HG02852 (cell line): ENCODE results near the gene RIPOR2.

Experiments used
- ATAC-seq: cut with Tn5 transposase; IDR thresholded peaks from one replicate; pipeline ENCODE4 v1.9.1; 2021; ENCODE audit warnings: mild to moderate bottlenecking, moderate library complexity; ENCODE audit not compliant: unreplicated experiment

The RIPOR2 gene

DNA sequence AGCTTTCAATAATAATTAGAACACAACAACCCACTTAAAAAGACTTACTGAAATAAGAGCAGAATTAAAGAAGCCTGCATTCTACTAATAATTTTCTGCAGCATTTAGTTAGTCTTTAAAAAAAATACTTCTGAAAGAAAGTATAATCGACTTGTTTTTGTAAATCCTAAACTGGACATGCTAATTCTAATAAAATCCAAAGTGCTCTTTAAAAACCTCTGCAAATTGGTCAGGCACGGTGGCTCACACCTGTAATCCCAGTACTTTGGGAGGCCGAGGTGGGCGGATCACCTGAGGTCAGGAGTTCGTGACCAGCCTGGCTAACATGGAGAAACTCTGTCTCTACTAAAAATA, 79.5 kb downstream of the RIPOR2 start:
- ATAC-seq = no peak

DNA sequence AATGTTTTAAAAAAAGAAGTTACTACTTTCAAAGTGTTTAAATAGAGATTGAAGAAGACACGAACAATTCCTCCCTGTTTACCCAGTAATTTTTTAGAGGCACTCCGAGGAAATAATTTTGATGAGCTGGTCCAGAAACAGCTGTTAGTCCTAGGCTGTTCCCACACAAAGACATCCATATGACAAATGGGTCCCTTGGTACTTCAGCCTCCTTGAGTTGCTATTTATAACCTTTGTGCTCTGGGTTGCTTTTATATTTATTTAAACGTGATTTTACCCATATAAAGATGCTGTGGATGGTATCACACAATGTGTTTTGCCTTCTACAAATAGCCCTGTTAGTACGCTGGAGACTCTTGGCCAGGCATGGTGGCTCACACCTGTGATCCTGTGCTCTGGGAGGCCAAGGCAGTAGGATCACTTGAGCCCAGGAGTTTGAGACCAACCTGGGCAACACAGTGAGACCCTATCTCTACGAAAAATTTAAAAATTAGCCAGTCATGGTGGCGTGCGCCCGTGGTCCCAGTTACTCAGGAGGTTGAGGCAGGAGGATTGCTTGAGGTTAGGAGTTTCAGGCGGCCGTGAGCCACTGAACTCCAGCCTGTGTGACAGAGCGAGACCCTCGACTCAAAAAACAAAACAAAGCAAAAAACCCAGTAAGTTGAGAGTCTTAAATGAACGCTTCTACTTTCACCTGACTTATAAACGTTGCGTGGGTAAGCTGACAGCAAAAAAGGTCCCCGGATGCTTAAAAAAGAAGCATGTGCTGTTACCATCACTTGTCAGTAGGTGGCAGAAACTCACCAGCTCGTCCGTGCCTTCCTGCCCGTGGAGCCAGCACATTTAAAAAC, 80.1 kb downstream of the RIPOR2 start:
- ATAC-seq = peak; percentile 47

DNA sequence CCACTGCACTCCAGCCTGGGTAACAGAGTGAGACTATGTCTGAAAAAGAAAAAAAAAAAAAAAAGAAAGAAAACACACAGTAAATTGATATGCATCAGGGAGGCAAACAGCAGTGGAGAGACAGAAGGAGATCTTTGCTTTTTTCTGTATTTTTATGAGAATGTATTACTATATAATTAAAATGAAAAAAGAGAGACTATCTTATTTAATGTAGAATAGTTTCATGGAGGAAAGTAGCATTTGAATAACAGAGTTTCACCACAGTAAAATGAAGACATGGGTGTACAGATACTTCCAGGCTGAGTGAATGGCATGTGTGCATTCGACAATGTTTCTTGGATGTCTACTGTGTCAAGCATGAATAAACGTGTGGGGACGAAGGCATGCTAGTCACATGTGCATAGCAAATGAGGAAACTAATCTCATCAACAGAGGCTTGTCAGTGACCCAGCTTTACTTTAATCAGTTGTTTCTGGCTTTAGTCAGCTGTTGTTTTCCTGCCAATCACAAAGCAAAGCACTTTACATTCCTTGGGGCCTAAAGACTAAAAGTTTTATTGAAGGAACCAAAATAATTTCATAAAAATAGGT, 81.6 kb downstream of the RIPOR2 start:
- no peak for ATAC-seq

DNA sequence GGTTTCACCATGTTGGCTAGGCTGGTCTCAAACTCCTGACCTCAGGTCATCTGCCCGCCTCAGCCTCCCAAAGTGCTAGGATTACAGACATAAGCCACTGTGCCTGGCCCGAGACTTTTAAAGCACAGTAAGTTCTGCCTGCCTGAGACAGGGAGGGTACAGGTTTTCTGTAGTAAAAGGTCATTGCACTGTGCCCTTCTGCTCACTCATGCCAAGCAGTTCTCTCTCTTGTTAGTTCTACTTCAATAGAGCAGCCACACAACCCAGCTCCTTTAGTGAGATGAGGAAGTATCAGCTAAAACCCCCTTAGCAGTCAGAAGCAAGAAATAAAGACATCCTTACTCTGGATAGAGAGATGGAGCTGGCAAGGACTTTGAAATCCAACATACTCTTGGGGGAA, 84.7 kb downstream of the RIPOR2 start:
- ATAC-seq = no peak

DNA sequence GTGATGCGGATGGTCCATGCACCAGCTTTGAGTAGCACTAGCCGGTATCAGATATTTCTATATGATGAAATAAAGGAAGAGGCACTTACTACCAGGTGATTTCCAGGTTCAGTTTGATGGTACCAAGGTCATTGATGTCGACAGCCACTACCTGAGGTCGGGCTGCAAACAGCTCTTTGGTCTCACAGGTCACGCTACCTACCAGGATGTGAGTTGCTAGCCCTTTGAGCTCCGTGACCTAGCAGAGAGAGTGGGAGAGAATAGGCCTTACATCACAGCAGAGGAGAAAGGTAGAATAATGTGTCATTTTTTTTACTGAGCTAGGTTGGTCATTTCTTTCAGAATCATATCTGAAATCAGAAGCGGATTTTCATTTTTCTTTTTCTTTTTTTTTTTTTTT, 86.0 kb downstream of the RIPOR2 start:
- no peak for ATAC-seq

DNA sequence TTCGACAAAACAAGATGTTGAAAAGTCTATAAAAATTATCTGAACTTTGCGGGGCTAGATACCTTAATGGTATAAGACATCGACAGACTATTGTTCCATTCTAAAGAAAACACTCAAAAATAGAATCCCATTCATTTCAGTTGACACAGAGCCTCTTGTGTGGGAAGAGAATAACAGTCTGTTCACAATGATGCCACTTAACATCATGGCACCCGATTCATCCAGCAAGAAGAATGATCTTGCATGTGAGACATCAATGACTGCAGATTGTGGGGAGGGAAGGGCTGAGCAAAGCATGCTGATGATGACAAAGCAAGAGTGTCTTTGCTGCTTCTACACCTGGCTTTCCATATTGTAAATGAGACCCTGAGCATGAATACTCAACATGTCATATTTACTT, 87.3 kb downstream of the RIPOR2 start:
- no peak for ATAC-seq

DNA sequence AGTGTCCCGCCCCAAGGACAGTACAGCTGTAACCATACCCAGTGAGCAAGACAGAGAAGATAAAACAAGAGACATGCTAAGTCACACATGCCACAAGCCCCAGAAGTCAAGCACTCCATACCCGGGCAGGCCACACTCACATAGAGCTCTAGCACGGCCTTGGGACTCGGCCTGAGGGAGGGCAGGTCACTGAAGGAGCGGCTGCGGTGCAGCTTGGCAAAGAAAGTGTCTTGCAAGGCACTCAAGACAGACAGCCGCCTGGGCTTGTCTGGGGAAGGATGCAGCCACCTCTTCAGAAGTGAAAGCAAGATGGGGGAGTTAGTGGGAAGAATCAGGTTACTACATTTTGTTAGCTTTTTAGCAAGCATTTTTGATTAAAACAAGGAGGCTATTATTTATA, 88.4 kb downstream of the RIPOR2 start:
- ATAC-seq = no peak

DNA sequence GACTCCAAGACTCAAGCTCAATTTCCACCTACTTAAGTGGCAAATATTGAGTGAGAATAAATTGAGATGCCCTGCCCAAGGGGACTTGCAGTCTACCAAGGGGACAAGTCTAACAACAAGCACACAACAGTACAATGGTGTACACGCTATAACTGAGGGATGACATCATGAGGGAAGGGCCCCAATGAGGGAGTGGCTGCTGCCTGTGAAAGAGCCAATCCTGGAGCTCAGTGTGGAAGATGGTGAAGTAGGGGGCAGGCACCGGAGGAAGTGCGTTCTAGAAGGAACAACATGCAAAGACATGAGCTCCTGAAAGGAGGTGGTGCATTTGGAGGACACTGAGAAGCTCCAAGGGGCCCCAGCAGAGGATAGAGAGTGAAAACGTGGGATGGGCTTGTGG, 90.2 kb downstream of the RIPOR2 start:
- no peak for ATAC-seq

DNA sequence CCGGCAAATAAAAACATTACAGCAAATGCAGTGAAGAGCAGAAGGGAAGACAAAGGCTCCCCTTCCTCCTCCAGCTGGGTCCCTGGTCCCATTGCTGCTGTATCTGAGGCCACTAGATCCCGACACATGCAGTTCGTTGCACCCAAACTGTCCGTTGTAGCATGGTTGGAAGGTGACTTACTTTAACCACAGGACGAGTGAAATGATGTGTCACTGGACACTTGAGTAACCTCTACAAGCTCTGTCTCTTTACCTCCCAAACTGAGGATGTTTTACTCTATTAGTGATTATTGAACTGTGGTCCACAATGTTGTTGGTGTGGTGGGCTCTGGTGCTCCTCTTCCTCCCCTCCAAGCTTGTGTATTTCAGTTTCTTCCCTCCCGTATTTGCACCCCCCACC, 90.9 kb downstream of the RIPOR2 start:
- ATAC-seq = no peak

DNA sequence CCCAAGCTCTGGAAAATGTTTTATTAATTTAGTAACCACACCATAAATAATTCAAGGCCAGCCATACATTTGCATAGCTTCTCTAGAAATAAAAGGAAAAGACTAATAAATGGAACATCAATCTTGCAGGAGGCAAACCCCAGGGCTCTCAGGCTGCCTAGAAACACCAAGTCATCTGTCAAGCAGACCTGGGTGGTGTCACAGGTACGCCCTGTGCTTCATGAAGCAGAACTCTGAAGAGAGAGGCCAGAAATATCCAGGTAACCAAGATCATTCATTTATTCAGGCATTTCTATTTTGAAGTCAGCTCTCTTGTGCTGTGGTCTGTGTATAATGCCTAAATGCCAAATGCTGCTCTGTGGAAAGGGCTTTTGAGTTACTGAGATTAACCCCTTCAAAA, 91.7 kb downstream of the RIPOR2 start:
- no peak for ATAC-seq

DNA sequence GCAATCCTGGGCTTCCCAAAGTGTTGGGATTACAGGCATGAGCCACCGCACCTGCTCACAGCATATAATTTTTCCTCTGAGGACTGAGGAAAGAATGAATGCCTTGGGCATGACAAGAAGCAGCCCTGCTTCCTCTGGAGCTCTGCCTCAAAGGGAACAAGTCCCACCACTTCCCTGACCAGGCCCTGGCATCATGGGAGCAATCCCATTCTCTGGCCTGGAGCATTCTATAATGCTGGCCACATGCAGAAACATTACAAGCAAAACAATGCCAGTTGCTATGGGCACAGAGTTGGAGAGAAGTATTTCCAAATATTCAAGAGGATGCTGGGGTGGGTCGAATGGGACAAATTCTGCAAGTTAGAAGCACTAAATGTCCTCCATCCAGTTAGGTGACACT, 95.6 kb downstream of the RIPOR2 start:
- no peak for ATAC-seq

DNA sequence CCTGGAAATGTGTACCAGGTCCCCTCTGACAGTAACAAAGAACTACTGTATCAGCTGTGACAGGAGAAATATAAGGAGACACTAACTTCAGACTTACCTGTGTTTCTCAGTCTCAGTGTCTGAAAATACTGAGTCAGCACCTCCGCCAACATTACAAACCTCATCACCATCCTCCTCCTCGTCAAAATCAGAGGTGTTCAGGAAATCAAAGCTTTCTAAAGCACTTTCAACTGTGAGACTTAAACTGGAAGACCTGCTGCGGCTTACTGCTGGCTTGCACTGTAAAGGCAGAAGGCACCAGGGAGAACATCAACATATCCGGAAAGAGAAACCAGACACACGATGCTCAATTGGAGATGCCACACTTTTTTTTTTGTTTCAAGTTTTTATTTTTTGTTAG, 96.8 kb downstream of the RIPOR2 start:
- no peak for ATAC-seq

DNA sequence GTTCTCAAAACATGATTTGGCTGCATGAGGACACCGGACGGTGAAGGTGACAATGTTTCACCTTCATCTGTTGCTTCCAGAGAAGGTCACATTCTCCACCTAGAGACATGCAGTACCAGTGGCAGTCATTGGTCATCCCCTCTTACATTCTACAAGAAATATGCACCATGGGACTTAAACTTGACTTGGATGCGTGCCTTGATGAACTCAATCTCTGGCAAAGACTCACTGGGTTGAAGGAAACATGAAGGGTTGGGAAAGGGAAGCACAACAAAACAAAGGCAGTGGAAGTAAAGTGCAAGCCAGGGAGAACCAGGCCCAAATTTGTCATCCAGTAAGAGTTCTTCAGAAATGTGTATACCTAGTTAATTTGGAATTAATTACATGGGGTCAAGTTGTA, 97.7 kb downstream of the RIPOR2 start:
- ATAC-seq = no peak

DNA sequence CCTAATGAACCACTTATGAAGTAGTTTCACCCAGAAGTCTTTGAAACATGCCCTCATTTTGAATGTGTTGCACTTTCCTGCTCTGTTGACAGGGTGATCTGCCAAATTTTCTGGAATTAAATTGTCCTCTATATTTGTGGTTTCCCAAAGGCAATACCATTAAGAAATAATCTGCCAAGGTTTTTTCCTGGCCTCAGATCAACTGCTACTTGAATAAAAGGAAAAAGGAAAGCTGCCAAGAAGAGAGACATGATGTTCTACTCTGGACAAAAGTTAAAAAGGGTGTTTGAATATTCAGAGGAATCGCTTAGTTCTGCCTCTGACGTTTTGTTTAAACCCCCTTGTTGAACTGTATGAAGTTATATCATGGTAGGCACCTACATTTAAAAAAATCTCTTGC, 99.7 kb downstream of the RIPOR2 start:
- no peak for ATAC-seq

DNA sequence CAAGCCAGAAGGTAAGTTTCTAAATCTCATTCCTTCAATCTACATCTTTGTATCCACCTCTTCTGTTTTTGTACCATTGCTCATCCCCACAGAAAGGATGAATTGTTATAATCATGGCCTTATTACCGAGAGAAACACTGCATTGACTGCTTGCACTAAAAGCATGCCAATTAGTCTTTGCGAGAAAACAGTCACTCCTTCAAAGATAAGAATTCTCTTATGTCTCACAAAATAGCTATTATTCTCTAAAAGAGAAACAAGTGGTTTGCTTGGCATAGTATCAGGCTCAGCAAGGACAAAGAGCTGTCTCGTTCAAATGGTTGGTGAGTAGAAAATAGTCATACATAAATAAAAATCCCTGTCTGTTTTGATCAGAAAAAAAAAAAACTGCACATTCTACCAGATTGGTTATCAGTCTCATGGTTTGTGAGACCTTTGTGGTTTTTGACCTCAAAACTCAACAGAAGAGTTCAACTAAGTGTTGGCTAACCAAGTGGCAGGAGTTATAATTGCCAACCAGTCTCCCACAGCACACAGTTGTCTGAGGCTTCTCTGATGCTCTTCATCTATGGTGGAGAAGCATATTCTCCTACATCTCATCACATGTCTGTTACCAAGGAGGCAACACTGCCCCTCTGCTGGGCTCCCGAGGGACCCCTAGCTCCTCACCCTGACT, 101.9 kb downstream of the RIPOR2 start:
- no peak for ATAC-seq

DNA sequence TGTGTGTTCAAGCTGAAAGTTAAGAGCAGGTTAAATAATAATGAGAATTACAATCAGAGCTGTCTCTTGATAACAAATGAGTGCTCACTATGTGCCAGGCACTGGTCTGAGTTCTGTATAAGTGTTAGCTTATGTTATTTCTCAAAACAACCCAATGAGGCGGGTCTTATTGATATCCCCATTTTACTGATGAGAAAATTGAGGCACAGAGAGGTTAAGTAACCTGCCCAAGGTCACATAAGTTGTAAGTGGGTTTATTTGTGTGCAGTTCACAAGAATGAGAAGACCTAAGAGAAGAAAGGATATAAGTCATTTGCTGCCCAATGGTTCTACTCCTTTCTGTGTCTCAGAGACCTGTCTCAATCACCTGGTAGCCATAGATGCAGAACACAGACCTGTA, 103.0 kb downstream of the RIPOR2 start:
- ATAC-seq = no peak

DNA sequence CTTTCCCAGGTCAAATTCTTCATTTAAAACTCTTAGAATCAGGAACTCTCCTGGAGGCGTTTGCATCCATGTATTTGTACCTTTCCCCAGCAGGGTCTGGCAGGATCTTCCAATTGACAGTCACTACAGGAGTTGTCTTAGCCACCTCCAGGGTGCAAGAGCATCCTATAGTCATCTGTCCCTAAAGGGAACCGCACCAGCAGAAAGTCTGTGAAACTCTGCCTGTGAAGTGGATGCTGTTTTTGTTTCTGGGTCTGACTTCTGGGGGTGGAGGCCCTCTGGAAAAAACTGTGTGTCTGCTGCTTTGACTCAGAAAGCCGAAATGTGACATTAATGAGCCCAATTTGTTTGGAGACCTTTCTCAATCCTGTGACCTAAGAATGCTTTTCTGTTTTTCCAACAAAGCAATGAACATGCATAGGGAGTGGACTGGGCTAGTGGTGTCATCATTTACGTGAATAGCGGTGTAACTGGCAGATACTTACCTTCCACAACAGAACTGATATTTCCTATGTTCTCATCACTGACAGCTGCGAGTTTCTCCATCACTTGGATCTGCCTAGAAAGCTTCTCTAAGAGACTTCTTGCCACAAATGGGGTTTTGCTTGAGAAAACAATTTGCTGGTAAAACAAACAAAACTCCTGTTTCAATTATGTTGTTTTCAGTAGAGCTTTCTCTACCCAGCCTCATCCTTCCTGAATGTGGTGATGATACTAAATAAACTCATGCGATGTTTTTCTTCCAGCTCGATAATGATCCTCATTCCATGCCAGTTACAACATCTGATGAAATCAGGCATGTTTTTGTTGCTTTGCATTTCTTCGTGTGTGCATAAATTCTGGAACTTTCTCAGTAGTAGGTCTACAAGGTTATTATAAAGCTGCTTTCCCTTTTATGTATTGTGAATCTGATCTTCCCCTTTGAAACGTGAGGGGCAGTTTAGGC, 103.7 kb downstream of the RIPOR2 start:
- no peak for ATAC-seq

DNA sequence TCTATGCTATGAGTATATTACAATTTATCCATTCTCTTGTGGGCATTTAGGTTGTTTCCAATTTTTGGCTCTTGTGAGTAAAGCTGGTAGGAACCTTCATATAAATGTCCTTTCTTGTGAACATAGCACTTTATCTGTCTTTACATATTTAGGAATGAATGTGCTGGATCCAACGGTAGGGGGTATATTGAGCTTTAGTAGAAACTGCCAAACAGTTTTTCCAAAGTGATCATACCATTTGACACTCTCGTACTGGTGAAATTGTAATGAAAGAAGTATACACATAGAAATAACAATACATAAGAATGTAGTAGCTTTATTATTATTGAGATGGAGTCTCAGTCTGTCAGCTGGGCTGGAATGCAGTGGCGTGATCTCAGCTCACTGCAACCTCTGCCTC, 106.1 kb downstream of the RIPOR2 start:
- no peak for ATAC-seq

DNA sequence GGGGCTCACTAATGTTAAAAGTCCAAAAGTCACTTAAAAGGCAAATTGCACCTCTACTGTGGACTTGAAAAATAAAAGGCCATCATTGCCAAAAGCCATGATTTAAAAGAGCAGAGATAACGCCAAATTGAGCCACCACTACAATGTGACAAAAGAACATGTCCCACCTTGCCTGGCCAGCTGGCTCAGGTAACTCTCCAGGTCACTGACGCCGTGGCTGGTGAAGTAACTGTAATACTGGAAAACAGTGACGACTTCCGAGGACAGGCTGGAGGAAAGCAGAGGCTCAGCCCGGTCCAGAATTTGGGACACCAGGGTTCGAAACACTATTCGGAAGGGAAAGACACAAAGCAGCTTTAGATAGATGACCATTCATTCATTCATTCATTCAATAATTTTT, 107.8 kb downstream of the RIPOR2 start:
- ATAC-seq = no peak

DNA sequence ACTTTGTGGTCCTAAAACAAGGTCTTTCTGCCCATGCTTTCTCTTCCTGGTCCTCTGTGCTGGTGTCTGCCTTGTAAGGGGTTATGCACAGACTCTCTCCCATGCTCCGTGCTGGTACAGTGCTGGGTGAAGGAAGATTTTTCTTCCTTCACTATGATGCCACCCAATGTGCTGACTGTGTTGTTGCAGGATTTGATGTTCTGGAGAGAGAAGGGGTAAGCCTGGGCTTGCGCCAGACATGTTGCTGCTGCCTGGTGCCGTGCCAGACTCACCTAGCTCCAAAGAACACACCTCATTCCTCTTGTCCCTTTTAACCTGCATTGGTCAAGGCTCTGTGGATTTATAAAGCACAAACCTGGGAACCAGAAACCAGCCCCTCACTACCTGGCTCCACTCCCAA, 108.6 kb downstream of the RIPOR2 start:
- no peak for ATAC-seq

DNA sequence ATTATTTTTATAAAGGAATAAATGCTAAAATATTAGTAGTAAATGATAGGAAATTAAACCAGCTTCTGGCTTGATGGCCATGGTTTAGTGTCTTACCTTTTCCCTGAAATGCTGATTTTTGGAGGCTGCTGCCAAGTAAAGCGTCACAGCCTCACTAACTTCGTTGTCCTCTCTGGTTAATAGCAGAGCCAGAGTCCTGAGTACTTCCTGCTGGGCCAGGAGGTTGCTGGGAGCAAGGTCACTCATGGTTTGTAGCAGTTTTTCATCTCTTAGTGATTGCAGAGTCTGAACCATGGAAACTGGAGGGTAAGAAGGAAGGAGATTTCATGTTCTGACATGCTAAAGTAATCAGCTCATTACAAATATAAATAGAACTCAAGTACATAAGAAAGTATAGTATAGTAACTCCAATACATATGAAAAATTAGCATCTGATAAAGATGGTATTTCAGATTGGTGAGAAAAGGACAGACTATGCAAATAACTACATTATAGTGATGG, 110.6 kb downstream of the RIPOR2 start:
- ATAC-seq = no peak
